Measurements from ENCODE around the gene TBX2.

The TBX2 gene

GRCh38 chr17:61415374-61416210, 15.9 kb downstream of the TBX2 start:
- no peak for DNase-seq (ENCODE audit: insufficient read length, low spot score)
- no peak for FAIRE-seq
- TF ChIP-seq PAX5 (IDR thresholded peaks at IDR 0.05; ENCODE audit: insufficient read depth, low read length, severe bottlenecking) (no peak), SPI1 (IDR thresholded peaks at IDR 0.05; ENCODE audit: low read depth, low read length) (no peak), POLR2A (IDR thresholded peaks at IDR 0.05; ENCODE audit: low read depth, low read length) (no peak), TAF1 (IDR thresholded peaks at IDR 0.05; ENCODE audit: low read depth, low read length) (no peak), POU2F2 (IDR thresholded peaks at IDR 0.05; ENCODE audit: low read depth, low read length) (no peak), POLR2AphosphoS5 (IDR thresholded peaks at IDR 0.05; ENCODE audit: low read depth, low read length) (no peak)

GRCh38 chr17:61416211-61416539, 16.5 kb downstream of the TBX2 start:
- DNase-seq (ENCODE audit: insufficient read length, low spot score) (no peak), FAIRE-seq (no peak)
- no peak for TF ChIP-seq POLR2A (IDR thresholded peaks at IDR 0.05; ENCODE audit: low read depth, low read length)

- DNase-seq (ENCODE audit: insufficient read length, low spot score) (peak; percentile 77), FAIRE-seq (peak; percentile 85)
- no peak for TF ChIP-seq PAX5 (IDR thresholded peaks at IDR 0.05; ENCODE audit: insufficient read depth, low read length, severe bottlenecking)
These were observed 17.1 kb downstream of the TBX2 start for GRCh38 chr17:61416540-61417363.

- DNase-seq (ENCODE audit: insufficient read length, low spot score) (no peak), FAIRE-seq (no peak)
- TF ChIP-seq POLR2AphosphoS5 (IDR thresholded peaks at IDR 0.05; ENCODE audit: low read depth, low read length) = no peak
- TF ChIP-seq SPI1 (IDR thresholded peaks at IDR 0.05; ENCODE audit: low read depth, low read length) = no peak
- TF ChIP-seq PAX5 (IDR thresholded peaks at IDR 0.05; ENCODE audit: insufficient read depth, low read length, severe bottlenecking) = no peak
- TF ChIP-seq POU2F2 (IDR thresholded peaks at IDR 0.05; ENCODE audit: low read depth, low read length) = no peak
- TF ChIP-seq POLR2A (IDR thresholded peaks at IDR 0.05; ENCODE audit: low read depth, low read length) = no peak
- TF ChIP-seq TAF1 (IDR thresholded peaks at IDR 0.05; ENCODE audit: low read depth, low read length) = no peak
These were observed 18.8 kb downstream of the TBX2 start for GRCh38 chr17:61418449-61418848.

GRCh38 chr17:61419496-61420046, 19.9 kb downstream of the TBX2 start:
- DNase-seq (ENCODE audit: insufficient read length, low spot score) (no peak), FAIRE-seq (no peak)
- no peak for TF ChIP-seq SPI1 (IDR thresholded peaks at IDR 0.05; ENCODE audit: low read depth, low read length)
- no peak for TF ChIP-seq TAF1 (IDR thresholded peaks at IDR 0.05; ENCODE audit: low read depth, low read length)
- TF ChIP-seq POU2F2 (IDR thresholded peaks at IDR 0.05; ENCODE audit: low read depth, low read length) = no peak
- TF ChIP-seq PAX5 (IDR thresholded peaks at IDR 0.05; ENCODE audit: insufficient read depth, low read length, severe bottlenecking) = no peak
- TF ChIP-seq POLR2AphosphoS5 (IDR thresholded peaks at IDR 0.05; ENCODE audit: low read depth, low read length) = no peak
- TF ChIP-seq POLR2A (IDR thresholded peaks at IDR 0.05; ENCODE audit: low read depth, low read length) = no peak

GRCh38 chr17:61420052-61420451, 20.4 kb downstream of the TBX2 start:
- no peak for TF ChIP-seq POLR2A (IDR thresholded peaks at IDR 0.05; ENCODE audit: low read depth, low read length)
- no peak for TF ChIP-seq POLR2AphosphoS5 (IDR thresholded peaks at IDR 0.05; ENCODE audit: low read depth, low read length)
- no peak for TF ChIP-seq POU2F2 (IDR thresholded peaks at IDR 0.05; ENCODE audit: low read depth, low read length)
- TF ChIP-seq SPI1 (IDR thresholded peaks at IDR 0.05; ENCODE audit: low read depth, low read length) = no peak
- TF ChIP-seq TAF1 (IDR thresholded peaks at IDR 0.05; ENCODE audit: low read depth, low read length) = no peak
- TF ChIP-seq PAX5 (IDR thresholded peaks at IDR 0.05; ENCODE audit: insufficient read depth, low read length, severe bottlenecking) = no peak
- DNase-seq (ENCODE audit: insufficient read length, low spot score) = no peak
- FAIRE-seq = no peak

- TF ChIP-seq POU2F2 (IDR thresholded peaks at IDR 0.05; ENCODE audit: low read depth, low read length) (no peak), POLR2A (IDR thresholded peaks at IDR 0.05; ENCODE audit: low read depth, low read length) (no peak), TAF1 (IDR thresholded peaks at IDR 0.05; ENCODE audit: low read depth, low read length) (no peak), SPI1 (IDR thresholded peaks at IDR 0.05; ENCODE audit: low read depth, low read length) (no peak), POLR2AphosphoS5 (IDR thresholded peaks at IDR 0.05; ENCODE audit: low read depth, low read length) (no peak), PAX5 (IDR thresholded peaks at IDR 0.05; ENCODE audit: insufficient read depth, low read length, severe bottlenecking) (no peak)
- FAIRE-seq = no peak
These were observed 21.2 kb downstream of the TBX2 start for GRCh38 chr17:61420745-61421398.

GRCh38 chr17:61421460-61421859, 21.8 kb downstream of the TBX2 start:
- DNase-seq (ENCODE audit: insufficient read length, low spot score) (no peak), FAIRE-seq (no peak)
- TF ChIP-seq SPI1 (IDR thresholded peaks at IDR 0.05; ENCODE audit: low read depth, low read length) (no peak), POLR2A (IDR thresholded peaks at IDR 0.05; ENCODE audit: low read depth, low read length) (no peak), PAX5 (IDR thresholded peaks at IDR 0.05; ENCODE audit: insufficient read depth, low read length, severe bottlenecking) (no peak)

More at GRCh38 chr17:61420745-61421398, 21.2 kb downstream of the TBX2 start:
- DNase-seq (ENCODE audit: insufficient read length, low spot score) = no peak

- DNase-seq (ENCODE audit: insufficient read length, low spot score) (no peak), FAIRE-seq (no peak)
- TF ChIP-seq TAF1 (IDR thresholded peaks at IDR 0.05; ENCODE audit: low read depth, low read length) (no peak), SPI1 (IDR thresholded peaks at IDR 0.05; ENCODE audit: low read depth, low read length) (no peak), POLR2A (IDR thresholded peaks at IDR 0.05; ENCODE audit: low read depth, low read length) (no peak), POU2F2 (IDR thresholded peaks at IDR 0.05; ENCODE audit: low read depth, low read length) (no peak), POLR2AphosphoS5 (IDR thresholded peaks at IDR 0.05; ENCODE audit: low read depth, low read length) (no peak), PAX5 (IDR thresholded peaks at IDR 0.05; ENCODE audit: insufficient read depth, low read length, severe bottlenecking) (no peak)
These were observed 22.6 kb downstream of the TBX2 start for GRCh38 chr17:61422116-61422799.
